ENCODE data around the gene PDE9A.
"Not testable (repeated sequence)": the region's sequence is repeated elsewhere in the genome, so short reads cannot be mapped to it uniquely, and the experiment has no call there.

DNA sequence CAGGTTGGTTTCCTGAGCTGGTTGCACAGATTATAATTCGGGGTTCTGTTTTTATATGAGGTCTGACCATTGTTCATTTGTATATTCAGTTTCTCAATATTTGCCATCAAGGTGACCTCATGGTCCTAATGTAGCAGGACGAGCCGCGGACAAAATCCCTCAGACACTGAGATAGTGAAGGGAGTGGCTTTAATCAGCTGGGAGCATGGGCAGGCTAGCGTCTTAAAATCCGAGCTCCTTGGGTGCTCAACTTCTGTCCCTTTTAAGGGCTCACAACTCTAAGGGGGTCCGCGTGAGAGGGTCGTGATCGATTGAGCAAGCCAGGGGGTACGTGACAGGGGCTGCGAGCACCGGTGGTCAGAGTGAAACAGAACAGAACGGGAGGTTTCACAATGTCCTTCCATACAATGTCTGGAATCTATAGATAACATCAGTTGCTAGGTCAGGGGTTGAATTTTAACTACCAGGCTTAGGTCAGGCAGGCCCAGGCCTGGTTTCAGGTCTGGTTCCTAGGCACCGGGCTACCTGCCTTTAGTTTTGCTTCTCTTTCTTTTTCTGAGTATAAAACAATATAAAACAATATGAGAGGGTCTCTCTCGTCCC is 154.0 kb downstream of the PDE9A start:
- TF ChIP-seq POLR2A (IDR thresholded peaks at IDR 0.05; ENCODE audit: low read depth, low read length); POLR2AphosphoS5 (IDR thresholded peaks at IDR 0.05; ENCODE audit: low read depth, low read length); TAF1 (IDR thresholded peaks at IDR 0.05; ENCODE audit: low read depth, low read length); POU2F2 (IDR thresholded peaks at IDR 0.05; ENCODE audit: low read depth, low read length); SPI1 (IDR thresholded peaks at IDR 0.05; ENCODE audit: low read depth, low read length); PAX5 (IDR thresholded peaks at IDR 0.05; ENCODE audit: insufficient read depth, low read length, severe bottlenecking): not testable (repeated sequence)
